Trophoblast cell (in vitro differentiated cells and primary cell): ENCODE data around the gene L3MBTL4.

ENCODE experiments used
- DNase-seq, 2 donors: peaks; one replicate each; pipeline ENCODE4 v3.0.0-alpha.2; 2016
- H2AFZ ChIP-seq: 2 replicates; pipeline ENCODE4 v1.6.1; 2013; ENCODE audit warnings: low read length, moderate library complexity, mild to moderate bottlenecking; ENCODE audit not compliant: insufficient read depth, poor library complexity
- H2AK5ac ChIP-seq: 2 replicates; pipeline ENCODE4 v1.6.1; 2013; ENCODE audit warnings: mild to moderate bottlenecking, low read length
- H2BK120ac ChIP-seq: 2 replicates; pipeline ENCODE4 v1.6.1; 2013; ENCODE audit warnings: low read length, mild to moderate bottlenecking, moderate library complexity; ENCODE audit not compliant: insufficient read depth, poor library complexity
- H2BK12ac ChIP-seq: 2 replicates; pipeline ENCODE4 v1.6.1; 2013; ENCODE audit warnings: mild to moderate bottlenecking, low read length, moderate library complexity
- H2BK5ac ChIP-seq: 2 replicates; pipeline ENCODE4 v1.6.1; 2013; ENCODE audit warnings: low read length, low read depth, moderate library complexity, mild to moderate bottlenecking; ENCODE audit not compliant: poor library complexity
- H3K14ac ChIP-seq: 2 replicates; pipeline ENCODE4 v1.6.1; 2013; ENCODE audit warnings: mild to moderate bottlenecking, low read length
- H3K18ac ChIP-seq: 2 replicates; pipeline ENCODE4 v1.6.1; 2013; ENCODE audit warnings: mild to moderate bottlenecking, low read length
- H3K23ac ChIP-seq: 2 replicates; pipeline ENCODE4 v1.6.1; 2013; ENCODE audit warnings: low read length
- H3K27ac ChIP-seq: 2 replicates; pipeline ENCODE4 v1.5.1; 2013; ENCODE audit warnings: low read depth, mild to moderate bottlenecking, inconsistent platforms, low read length, moderate library complexity
- H3K27me3 ChIP-seq: 2 replicates; pipeline ENCODE4 v1.6.1; 2013; ENCODE audit warnings: inconsistent platforms, mild to moderate bottlenecking, low read length, moderate library complexity; ENCODE audit not compliant: insufficient read depth
- H3K36me3 ChIP-seq, 2 experiments: 1 replicate in 1 of 2; 2 replicates in 1 of 2; pipeline ENCODE4 v1.6.1; 2013; ENCODE audit warnings: low read length in 2 of 2, mild to moderate bottlenecking in 2 of 2, moderate library complexity in 1 of 2; ENCODE audit not compliant: insufficient read depth in 2 of 2, control insufficient read depth in 1 of 2
- H3K4ac ChIP-seq: 2 replicates; pipeline ENCODE4 v1.6.1; 2013; ENCODE audit warnings: low read depth, mild to moderate bottlenecking, low read length, moderate library complexity
- H3K4me1 ChIP-seq, 2 experiments: 1 replicate in 1 of 2; 2 replicates in 1 of 2; pipeline ENCODE4 v1.6.1; 2013; ENCODE audit warnings: low read length in 2 of 2, mild to moderate bottlenecking in 2 of 2, moderate library complexity in 1 of 2; ENCODE audit not compliant: insufficient read depth in 2 of 2, control insufficient read depth in 1 of 2
- H3K4me2 ChIP-seq: 2 replicates; pipeline ENCODE4 v1.6.1; 2013; ENCODE audit warnings: inconsistent platforms, mild to moderate bottlenecking, low read length, moderate library complexity
- H3K4me3 ChIP-seq: 2 replicates; pipeline ENCODE4 v1.5.1; 2013; ENCODE audit warnings: mild to moderate bottlenecking, low read depth, low read length, inconsistent platforms
- H3K79me1 ChIP-seq: one replicate; pipeline ENCODE4 v1.6.1; 2013; ENCODE audit warnings: low read length
- H3K79me2 ChIP-seq: 2 replicates; pipeline ENCODE4 v1.6.1; 2013; ENCODE audit warnings: low read length, mild to moderate bottlenecking; ENCODE audit not compliant: control insufficient read depth, insufficient read depth, poor library complexity
- H3K9ac ChIP-seq: 2 replicates; pipeline ENCODE4 v1.6.1; 2013; ENCODE audit warnings: mild to moderate bottlenecking, low read length
- H3K9me3 ChIP-seq: 2 replicates; pipeline ENCODE4 v1.6.1; 2013; ENCODE audit warnings: low read depth, mild to moderate bottlenecking, control low read depth, inconsistent platforms, low read length; ENCODE audit not compliant: insufficient read depth
- H4K12ac ChIP-seq: 2 replicates; pipeline ENCODE4 v1.6.1; 2013; ENCODE audit warnings: low read depth, mild to moderate bottlenecking, low read length, moderate library complexity
- H4K8ac ChIP-seq: 2 replicates; pipeline ENCODE4 v1.6.1; 2013; ENCODE audit warnings: low read depth, mild to moderate bottlenecking, low read length, moderate library complexity
- H4K91ac ChIP-seq: one replicate; pipeline ENCODE4 v1.6.1; 2013; ENCODE audit warnings: low read depth, mild to moderate bottlenecking, low read length, moderate library complexity
- WGBS: extraction: QIAGEN DNeasy Blood & Tissue Kit; methylation state at CpG from one replicate; pipeline ENCODE4 v1.1.7; 2013; ENCODE audit warnings: missing lambda C conversion rate; ENCODE audit not compliant: insufficient read length, insufficient coverage; ENCODE audit errors: extremely low coverage; 5-methylcytosine and 5-hydroxymethylcytosine counted together

The L3MBTL4 gene

DNA sequence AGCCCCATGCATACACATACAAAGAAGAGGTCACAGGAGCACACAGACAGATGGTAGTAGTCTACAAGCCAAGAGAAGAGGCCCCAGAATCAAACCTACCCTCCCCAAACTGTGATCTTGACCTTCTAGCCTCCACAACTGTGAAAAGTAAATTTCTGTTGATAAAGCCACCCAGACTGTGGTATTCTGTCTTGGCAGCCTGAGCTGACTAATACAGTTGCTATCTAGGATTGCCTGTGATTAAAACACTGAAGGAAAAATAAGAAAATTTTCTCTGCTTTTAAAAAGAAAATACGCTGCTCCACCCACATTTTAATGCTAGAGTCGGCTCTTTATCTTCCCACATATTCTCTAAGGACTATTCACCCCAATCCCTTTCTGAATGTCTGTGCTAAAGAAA lies 375.7 kb downstream of the L3MBTL4 start:
- no peak overlapping the region for H2AK5ac ChIP-seq
- no peak overlapping the region for H4K8ac ChIP-seq
- H3K9me3 ChIP-seq: peaks cover 2% of the 10 kb centered on the region
- no peak overlapping the region for H3K4me2 ChIP-seq
- H3K27ac ChIP-seq: no peak overlapping the region
- H3K23ac ChIP-seq: no peak overlapping the region
- no peaks in the 10 kb centered on the region for H3K36me3 ChIP-seq
- no peak overlapping the region for H4K91ac ChIP-seq
- no peak overlapping the region for H3K9ac ChIP-seq
- H3K18ac ChIP-seq: no peak overlapping the region
- no peak for DNase-seq
- H2BK12ac ChIP-seq: no peak overlapping the region
- no peak overlapping the region for H2BK120ac ChIP-seq
- H3K4me3 ChIP-seq: no peak overlapping the region
- H2AFZ ChIP-seq: no peak overlapping the region
- H3K79me1 ChIP-seq: no peaks in the 10 kb centered on the region
- H2BK5ac ChIP-seq: no peak overlapping the region
- no peaks in the 10 kb centered on the region for H3K4me1 ChIP-seq
- no peak overlapping the region for H4K12ac ChIP-seq
- no peak overlapping the region for H3K4ac ChIP-seq
- no peak overlapping the region for H3K14ac ChIP-seq
- H3K27me3 ChIP-seq: no peaks in the 10 kb centered on the region
- no peaks in the 10 kb centered on the region for H3K79me2 ChIP-seq
- WGBS: no CpG with 5 or more reads among the region's 2 CpGs

DNA sequence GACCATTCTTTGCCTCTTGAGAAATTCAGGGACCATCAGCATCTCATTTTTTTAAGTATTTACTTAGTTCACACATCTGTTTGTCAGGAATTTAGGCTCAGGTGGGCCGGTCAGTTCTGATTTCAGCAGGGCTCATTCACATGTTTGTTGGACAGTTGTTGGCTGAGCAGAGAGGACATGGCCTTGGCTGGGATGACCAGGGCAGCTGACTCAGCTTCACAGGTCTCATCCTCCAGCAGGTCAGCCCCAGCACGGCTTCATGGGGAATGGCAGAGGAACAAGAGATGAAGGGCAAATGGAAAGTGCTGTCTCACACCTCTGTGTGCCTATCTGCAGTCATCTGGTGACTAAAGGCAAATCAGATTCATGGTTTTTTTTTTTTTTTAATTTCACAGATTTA lies 383.3 kb downstream of the L3MBTL4 start:
- H3K4ac ChIP-seq: no peak overlapping the region
- H2BK120ac ChIP-seq: no peak overlapping the region
- no peaks in the 10 kb centered on the region for H3K79me1 ChIP-seq
- H3K36me3 ChIP-seq: no peaks in the 10 kb centered on the region
- H3K4me1 ChIP-seq: no peaks in the 10 kb centered on the region
- no peak overlapping the region for H3K18ac ChIP-seq
- no peak overlapping the region for H3K27ac ChIP-seq
- H2AFZ ChIP-seq: no peak overlapping the region
- H3K14ac ChIP-seq: no peak overlapping the region
- no peak overlapping the region for H4K91ac ChIP-seq
- no peaks in the 10 kb centered on the region for H3K9me3 ChIP-seq
- H2BK5ac ChIP-seq: no peak overlapping the region
- no peak overlapping the region for H3K23ac ChIP-seq
- H2BK12ac ChIP-seq: no peak overlapping the region
- H3K4me3 ChIP-seq: no peak overlapping the region
- H4K12ac ChIP-seq: no peak overlapping the region
- no peak overlapping the region for H4K8ac ChIP-seq
- no peaks in the 10 kb centered on the region for H3K79me2 ChIP-seq
- DNase-seq: no peak
- no peak overlapping the region for H3K4me2 ChIP-seq
- no CpG with 5 or more reads among the region's 2 CpGs for WGBS
- no peak overlapping the region for H3K9ac ChIP-seq
- H3K27me3 ChIP-seq: no peaks in the 10 kb centered on the region
- no peak overlapping the region for H2AK5ac ChIP-seq

DNA sequence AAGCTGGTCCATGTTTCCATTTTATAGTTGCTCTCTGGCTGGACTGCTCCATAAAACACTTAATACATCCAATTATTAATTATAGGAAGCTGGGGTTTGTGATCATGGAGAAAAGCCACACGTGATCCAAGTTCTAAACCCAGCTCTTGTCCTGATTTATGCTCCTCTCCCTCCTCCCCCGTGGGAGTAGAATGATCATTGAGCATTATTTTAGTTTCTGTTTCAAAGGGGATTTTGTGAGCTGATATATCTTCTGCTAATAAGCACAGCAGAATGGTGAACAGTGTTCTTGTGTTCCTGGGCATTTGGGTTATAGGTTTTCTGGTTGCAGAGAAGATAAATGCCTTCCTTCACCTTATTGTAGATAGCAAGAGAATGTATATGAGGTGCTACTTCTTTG lies 383.7 kb downstream of the L3MBTL4 start:
- no peak overlapping the region for H3K4ac ChIP-seq
- H3K79me1 ChIP-seq: no peaks in the 10 kb centered on the region
- no peak overlapping the region for H2BK12ac ChIP-seq
- no peak overlapping the region for H4K8ac ChIP-seq
- no peak overlapping the region for H2AFZ ChIP-seq
- WGBS: no CpG with 5 or more reads among the region's 2 CpGs
- H3K36me3 ChIP-seq: no peaks in the 10 kb centered on the region
- no peak overlapping the region for H2AK5ac ChIP-seq
- no peaks in the 10 kb centered on the region for H3K4me1 ChIP-seq
- H3K4me2 ChIP-seq: no peak overlapping the region
- no peak overlapping the region for H3K4me3 ChIP-seq
- no peak overlapping the region for H3K27ac ChIP-seq
- H3K79me2 ChIP-seq: no peaks in the 10 kb centered on the region
- no peak overlapping the region for H3K23ac ChIP-seq
- DNase-seq: no peak
- H3K18ac ChIP-seq: no peak overlapping the region
- no peak overlapping the region for H3K9ac ChIP-seq
- H3K9me3 ChIP-seq: no peaks in the 10 kb centered on the region
- no peak overlapping the region for H4K12ac ChIP-seq
- no peak overlapping the region for H2BK5ac ChIP-seq
- no peak overlapping the region for H2BK120ac ChIP-seq
- H3K14ac ChIP-seq: no peak overlapping the region
- H4K91ac ChIP-seq: no peak overlapping the region
- H3K27me3 ChIP-seq: no peaks in the 10 kb centered on the region

DNA sequence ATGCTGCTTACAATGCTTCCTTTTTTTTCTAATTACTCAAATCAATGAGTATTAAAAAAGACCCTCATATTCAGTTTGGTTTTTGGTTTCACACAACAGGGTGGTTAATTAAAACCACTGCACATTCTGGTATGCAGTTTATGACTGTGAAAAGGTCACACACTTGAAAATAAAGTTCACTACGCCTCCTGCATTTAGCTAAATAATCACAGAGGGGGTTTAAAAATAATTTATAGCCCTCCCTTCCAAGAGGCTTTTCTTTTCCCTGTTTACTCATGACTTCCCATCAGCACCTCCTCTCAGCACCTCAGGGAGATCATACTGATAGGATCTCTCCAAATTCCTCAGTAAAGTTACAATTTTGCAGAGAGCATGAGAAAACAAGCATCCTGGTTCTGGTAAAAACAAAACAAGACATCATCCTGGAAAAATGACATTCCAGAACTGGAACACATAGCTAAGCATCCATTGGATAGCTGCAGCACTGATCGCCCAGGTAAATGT lies 389.9 kb downstream of the L3MBTL4 start:
- Histone ChIP-seq H2AK5ac (no peak overlapping the region), H3K79me1 (peaks cover 2% of the 10 kb centered on the region), H3K27ac (no peak overlapping the region), H4K12ac (no peak overlapping the region), H4K8ac (no peak overlapping the region), H2BK12ac (no peak overlapping the region), H2AFZ (no peak overlapping the region), H3K36me3 (no peaks in the 10 kb centered on the region), H3K79me2 (no peaks in the 10 kb centered on the region), H4K91ac (no peak overlapping the region), H3K4ac (no peak overlapping the region), H3K23ac (no peak overlapping the region), H2BK120ac (no peak overlapping the region), H2BK5ac (no peak overlapping the region), H3K9me3 (no peaks in the 10 kb centered on the region), H3K4me2 (no peak overlapping the region), H3K18ac (no peak overlapping the region), H3K4me3 (no peak overlapping the region), H3K14ac (no peak overlapping the region), H3K9ac (no peak overlapping the region), H3K27me3 (no peaks in the 10 kb centered on the region), H3K4me1 (peaks cover 0 to 5% of the 10 kb centered on the region in 2 experiments)
- no CpG with 5 or more reads among the region's 2 CpGs for WGBS
- DNase-seq: peak; percentile 5 to 69
